Measurements from ENCODE around the gene PKN1.
"Not testable (repeated sequence)": the region's sequence is repeated elsewhere in the genome, so short reads cannot be mapped to it uniquely, and the experiment has no call there.

Gene PKN1

GRCh38 chr19:14396730-14397129 is 36.4 kb upstream of the PKN1 start:
- not testable (repeated sequence) for H3K4me1 ChIP-seq (ENCODE audit: control insufficient read depth in 1 of 2, insufficient read depth in 2 of 2, low read length in 2 of 2); H3K9me3 ChIP-seq (ENCODE audit: control insufficient read depth in 1 of 2, low read length in 2 of 2); H3K27ac ChIP-seq (ENCODE audit: low read depth, low read length); H3K27me3 ChIP-seq (ENCODE audit: control insufficient read depth in 1 of 2, insufficient read depth in 2 of 2, low read length in 2 of 2); H3K9ac ChIP-seq (ENCODE audit: low read depth in 1 of 2, low read length in 2 of 2); H3K4me3 ChIP-seq (ENCODE audit: low read depth in 1 of 2, low read length in 2 of 2)
- H3K36me3 ChIP-seq (ENCODE audit: control insufficient read depth in 1 of 2, insufficient read depth in 2 of 2, low read length in 2 of 2) = peaks cover 18 to 71% of the 10 kb centered on the region in 2 donors

GRCh38 chr19:14397168-14397567 is 35.9 kb upstream of the PKN1 start:
- H3K4me1 ChIP-seq (ENCODE audit: control insufficient read depth in 1 of 2, insufficient read depth in 2 of 2, low read length in 2 of 2); H3K27ac ChIP-seq (ENCODE audit: low read depth, low read length); H3K9me3 ChIP-seq (ENCODE audit: control insufficient read depth in 1 of 2, low read length in 2 of 2); H3K9ac ChIP-seq (ENCODE audit: low read depth in 1 of 2, low read length in 2 of 2); H3K27me3 ChIP-seq (ENCODE audit: control insufficient read depth in 1 of 2, insufficient read depth in 2 of 2, low read length in 2 of 2); H3K4me3 ChIP-seq (ENCODE audit: low read depth in 1 of 2, low read length in 2 of 2): not testable (repeated sequence)
- peaks cover 20 to 71% of the 10 kb centered on the region in 2 donors for H3K36me3 ChIP-seq (ENCODE audit: control insufficient read depth in 1 of 2, insufficient read depth in 2 of 2, low read length in 2 of 2)

GRCh38 chr19:14400951-14401431 is 32.1 kb upstream of the PKN1 start:
- no peak overlapping the region for H3K9ac ChIP-seq (ENCODE audit: low read depth in 1 of 2, low read length in 2 of 2)
- peaks cover 36 to 66% of the 10 kb centered on the region in 2 donors for H3K36me3 ChIP-seq (ENCODE audit: control insufficient read depth in 1 of 2, insufficient read depth in 2 of 2, low read length in 2 of 2)
- no peaks in the 10 kb centered on the region for H3K9me3 ChIP-seq (ENCODE audit: control insufficient read depth in 1 of 2, low read length in 2 of 2)
- no peak overlapping the region for H3K4me3 ChIP-seq (ENCODE audit: low read depth in 1 of 2, low read length in 2 of 2)
- H3K27me3 ChIP-seq (ENCODE audit: control insufficient read depth in 1 of 2, insufficient read depth in 2 of 2, low read length in 2 of 2) = no peaks in the 10 kb centered on the region
- no peaks in the 10 kb centered on the region for H3K4me1 ChIP-seq (ENCODE audit: control insufficient read depth in 1 of 2, insufficient read depth in 2 of 2, low read length in 2 of 2)
- no peak overlapping the region for H3K27ac ChIP-seq (ENCODE audit: low read depth, low read length)

- Histone ChIP-seq H3K9ac (ENCODE audit: low read depth in 1 of 2, low read length in 2 of 2) (no peak overlapping the region), H3K36me3 (ENCODE audit: control insufficient read depth in 1 of 2, insufficient read depth in 2 of 2, low read length in 2 of 2) (peaks cover 33 to 64% of the 10 kb centered on the region in 2 donors), H3K27ac (ENCODE audit: low read depth, low read length) (no peak overlapping the region), H3K4me1 (ENCODE audit: control insufficient read depth in 1 of 2, insufficient read depth in 2 of 2, low read length in 2 of 2) (peaks cover 0 to 5% of the 10 kb centered on the region in 2 donors), H3K4me3 (ENCODE audit: low read depth in 1 of 2, low read length in 2 of 2) (no peak overlapping the region), H3K27me3 (ENCODE audit: control insufficient read depth in 1 of 2, insufficient read depth in 2 of 2, low read length in 2 of 2) (no peaks in the 10 kb centered on the region), H3K9me3 (ENCODE audit: control insufficient read depth in 1 of 2, low read length in 2 of 2) (no peaks in the 10 kb centered on the region)
Observed at GRCh38 chr19:14401468-14402195, 31.5 kb upstream of the PKN1 start.

- Histone ChIP-seq H3K36me3 (ENCODE audit: control insufficient read depth in 1 of 2, insufficient read depth in 2 of 2, low read length in 2 of 2) (peaks cover 37 to 67% of the 10 kb centered on the region in 2 donors), H3K4me3 (ENCODE audit: low read depth in 1 of 2, low read length in 2 of 2) (no peak overlapping the region), H3K27ac (ENCODE audit: low read depth, low read length) (no peak overlapping the region), H3K4me1 (ENCODE audit: control insufficient read depth in 1 of 2, insufficient read depth in 2 of 2, low read length in 2 of 2) (peaks cover under 1 to 10% of the 10 kb centered on the region in 2 donors), H3K27me3 (ENCODE audit: control insufficient read depth in 1 of 2, insufficient read depth in 2 of 2, low read length in 2 of 2) (no peaks in the 10 kb centered on the region), H3K9me3 (ENCODE audit: control insufficient read depth in 1 of 2, low read length in 2 of 2) (no peaks in the 10 kb centered on the region), H3K9ac (ENCODE audit: low read depth in 1 of 2, low read length in 2 of 2) (no peak overlapping the region)
Observed at GRCh38 chr19:14402332-14403144, 30.6 kb upstream of the PKN1 start.

- H3K4me3 ChIP-seq (ENCODE audit: low read depth in 1 of 2, low read length in 2 of 2); H3K9ac ChIP-seq (ENCODE audit: low read depth in 1 of 2, low read length in 2 of 2); H3K27ac ChIP-seq (ENCODE audit: low read depth, low read length); H3K9me3 ChIP-seq (ENCODE audit: control insufficient read depth in 1 of 2, low read length in 2 of 2); H3K27me3 ChIP-seq (ENCODE audit: control insufficient read depth in 1 of 2, insufficient read depth in 2 of 2, low read length in 2 of 2): not testable (repeated sequence)
- peaks cover 38 to 70% of the 10 kb centered on the region in 2 donors for H3K36me3 ChIP-seq (ENCODE audit: control insufficient read depth in 1 of 2, insufficient read depth in 2 of 2, low read length in 2 of 2)
- peaks cover 8 to 18% of the 10 kb centered on the region in 2 donors for H3K4me1 ChIP-seq (ENCODE audit: control insufficient read depth in 1 of 2, insufficient read depth in 2 of 2, low read length in 2 of 2)
Observed at GRCh38 chr19:14403145-14403930, 29.8 kb upstream of the PKN1 start.

- Histone ChIP-seq H3K27ac (ENCODE audit: low read depth, low read length) (no peak overlapping the region), H3K4me1 (ENCODE audit: control insufficient read depth in 1 of 2, insufficient read depth in 2 of 2, low read length in 2 of 2) (peaks cover 16 to 28% of the 10 kb centered on the region in 2 donors), H3K36me3 (ENCODE audit: control insufficient read depth in 1 of 2, insufficient read depth in 2 of 2, low read length in 2 of 2) (peaks cover 45 to 76% of the 10 kb centered on the region in 2 donors), H3K27me3 (ENCODE audit: control insufficient read depth in 1 of 2, insufficient read depth in 2 of 2, low read length in 2 of 2) (no peaks in the 10 kb centered on the region), H3K9me3 (ENCODE audit: control insufficient read depth in 1 of 2, low read length in 2 of 2) (no peaks in the 10 kb centered on the region), H3K9ac (ENCODE audit: low read depth in 1 of 2, low read length in 2 of 2) (no peak overlapping the region), H3K4me3 (ENCODE audit: low read depth in 1 of 2, low read length in 2 of 2) (no peak overlapping the region)
Observed at GRCh38 chr19:14404312-14404711, 28.8 kb upstream of the PKN1 start.

- H3K27ac ChIP-seq (ENCODE audit: low read depth, low read length) = no peak overlapping the region
- no peak overlapping the region for H3K4me3 ChIP-seq (ENCODE audit: low read depth in 1 of 2, low read length in 2 of 2)
- H3K27me3 ChIP-seq (ENCODE audit: control insufficient read depth in 1 of 2, insufficient read depth in 2 of 2, low read length in 2 of 2) = no peaks in the 10 kb centered on the region
- peaks cover 16 to 33% of the 10 kb centered on the region in 2 donors for H3K4me1 ChIP-seq (ENCODE audit: control insufficient read depth in 1 of 2, insufficient read depth in 2 of 2, low read length in 2 of 2)
- H3K9ac ChIP-seq (ENCODE audit: low read depth in 1 of 2, low read length in 2 of 2) = no peak overlapping the region
- H3K9me3 ChIP-seq (ENCODE audit: control insufficient read depth in 1 of 2, low read length in 2 of 2) = no peaks in the 10 kb centered on the region
- H3K36me3 ChIP-seq (ENCODE audit: control insufficient read depth in 1 of 2, insufficient read depth in 2 of 2, low read length in 2 of 2) = peaks cover 53 to 86% of the 10 kb centered on the region in 2 donors
Observed at GRCh38 chr19:14405380-14405757, 27.7 kb upstream of the PKN1 start.

GRCh38 chr19:14405758-14406644 is 27.1 kb upstream of the PKN1 start:
- Histone ChIP-seq H3K9me3 (ENCODE audit: control insufficient read depth in 1 of 2, low read length in 2 of 2) (no peaks in the 10 kb centered on the region), H3K36me3 (ENCODE audit: control insufficient read depth in 1 of 2, insufficient read depth in 2 of 2, low read length in 2 of 2) (peaks cover 57 to 88% of the 10 kb centered on the region in 2 donors), H3K9ac (ENCODE audit: low read depth in 1 of 2, low read length in 2 of 2) (peak overlapping the region in 1 of 2 donors; percentile 43), H3K4me1 (ENCODE audit: control insufficient read depth in 1 of 2, insufficient read depth in 2 of 2, low read length in 2 of 2) (peaks cover 16 to 38% of the 10 kb centered on the region in 2 donors), H3K27me3 (ENCODE audit: control insufficient read depth in 1 of 2, insufficient read depth in 2 of 2, low read length in 2 of 2) (no peaks in the 10 kb centered on the region), H3K27ac (ENCODE audit: low read depth, low read length) (peak overlapping the region; percentile 47), H3K4me3 (ENCODE audit: low read depth in 1 of 2, low read length in 2 of 2) (no peak overlapping the region)
